Chondrocyte (in vitro differentiated cells): Measurements from ENCODE around the gene HRH4. TPM values are rescaled to one million over a fixed set of nuclear protein-coding genes. Genes with fewer than 3 reads are reported as not detected.

Experiments used
- DNase-seq: peaks from one replicate; pipeline ENCODE4 v3.0.0; 2021; ENCODE audit warnings: mixed read lengths, low spot score
- H3K27ac Mint-ChIP-seq: one replicate; pipeline ENCODE4 v1.8.0; 2021; ENCODE audit warnings: mild to moderate bottlenecking, moderate library complexity, mixed read lengths; ENCODE audit not compliant: unreplicated experiment
- H3K27me3 Mint-ChIP-seq: 2 replicates; pipeline ENCODE4 v1.8.0; 2021; ENCODE audit warnings: low read depth, mixed read lengths
- H3K36me3 Mint-ChIP-seq: 2 replicates; pipeline ENCODE4 v1.8.0; 2021; ENCODE audit warnings: low read depth, mixed read lengths
- H3K4me1 Mint-ChIP-seq: 2 replicates; pipeline ENCODE4 v1.8.0; 2021; ENCODE audit warnings: low read depth, mild to moderate bottlenecking, mixed read lengths
- H3K4me3 Mint-ChIP-seq: one replicate; pipeline ENCODE4 v1.8.0; 2021; ENCODE audit warnings: mild to moderate bottlenecking, moderate library complexity, mixed read lengths; ENCODE audit not compliant: unreplicated experiment
- H3K9me3 Mint-ChIP-seq: 2 replicates; pipeline ENCODE4 v1.8.0; 2021; ENCODE audit warnings: low read depth, mixed read lengths
- total RNA-seq: library from RNA; stranded (reverse); gene quantifications from 3 replicates; pipeline ENCODE4 v1.2.1, GENCODE V29; 2021
- TF ChIP-seq, protein P1 (sequence below): fragments of 200-600 bp; sonication (generic); IDR thresholded peaks from 2 replicates; pipeline ENCODE4 v1.5.0; 2021; ENCODE audit warnings: antibody characterized with exemption, mild to moderate bottlenecking, moderate library complexity

Gene HRH4
- total RNA-seq, 1 donor from 2014 or later, result not detected

GRCh38 chr18:24515721-24516120, 55.3 kb downstream of the HRH4 start:
- no peaks in the 10 kb centered on the region for H3K4me1 Mint-ChIP-seq
- H3K27me3 Mint-ChIP-seq, result peaks cover 2% of the 10 kb centered on the region
- no peak overlapping the region for H3K27ac Mint-ChIP-seq
- DNase-seq, result no peak
- H3K4me3 Mint-ChIP-seq, result no peak overlapping the region
- TF ChIP-seq, protein P1, sequence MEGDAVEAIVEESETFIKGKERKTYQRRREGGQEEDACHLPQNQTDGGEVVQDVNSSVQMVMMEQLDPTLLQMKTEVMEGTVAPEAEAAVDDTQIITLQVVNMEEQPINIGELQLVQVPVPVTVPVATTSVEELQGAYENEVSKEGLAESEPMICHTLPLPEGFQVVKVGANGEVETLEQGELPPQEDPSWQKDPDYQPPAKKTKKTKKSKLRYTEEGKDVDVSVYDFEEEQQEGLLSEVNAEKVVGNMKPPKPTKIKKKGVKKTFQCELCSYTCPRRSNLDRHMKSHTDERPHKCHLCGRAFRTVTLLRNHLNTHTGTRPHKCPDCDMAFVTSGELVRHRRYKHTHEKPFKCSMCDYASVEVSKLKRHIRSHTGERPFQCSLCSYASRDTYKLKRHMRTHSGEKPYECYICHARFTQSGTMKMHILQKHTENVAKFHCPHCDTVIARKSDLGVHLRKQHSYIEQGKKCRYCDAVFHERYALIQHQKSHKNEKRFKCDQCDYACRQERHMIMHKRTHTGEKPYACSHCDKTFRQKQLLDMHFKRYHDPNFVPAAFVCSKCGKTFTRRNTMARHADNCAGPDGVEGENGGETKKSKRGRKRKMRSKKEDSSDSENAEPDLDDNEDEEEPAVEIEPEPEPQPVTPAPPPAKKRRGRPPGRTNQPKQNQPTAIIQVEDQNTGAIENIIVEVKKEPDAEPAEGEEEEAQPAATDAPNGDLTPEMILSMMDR, result no peak
- H3K9me3 Mint-ChIP-seq, result peaks cover 4% of the 10 kb centered on the region
- H3K36me3 Mint-ChIP-seq, result no peaks in the 10 kb centered on the region

- Mint-ChIP-seq H3K4me3 (no peak overlapping the region), H3K27ac (no peak overlapping the region), H3K4me1 (no peaks in the 10 kb centered on the region), H3K27me3 (peaks cover 8% of the 10 kb centered on the region), H3K9me3 (peaks cover 4% of the 10 kb centered on the region), H3K36me3 (no peaks in the 10 kb centered on the region)
- TF ChIP-seq, protein P1, result no peak
- no peak for DNase-seq
These were observed 55.8 kb downstream of the HRH4 start for GRCh38 chr18:24516261-24516660.

GRCh38 chr18:24517554-24517953, 57.1 kb downstream of the HRH4 start:
- TF ChIP-seq, protein P1, result no peak
- H3K27ac Mint-ChIP-seq, result no peak overlapping the region
- H3K27me3 Mint-ChIP-seq, result peaks cover 11% of the 10 kb centered on the region
- no peaks in the 10 kb centered on the region for H3K4me1 Mint-ChIP-seq
- H3K36me3 Mint-ChIP-seq, result no peaks in the 10 kb centered on the region
- H3K4me3 Mint-ChIP-seq, result no peak overlapping the region
- H3K9me3 Mint-ChIP-seq, result peaks cover 4% of the 10 kb centered on the region
- no peak for DNase-seq

- no peak for DNase-seq
- H3K4me3 Mint-ChIP-seq, result no peak overlapping the region
- no peaks in the 10 kb centered on the region for H3K4me1 Mint-ChIP-seq
- peaks cover 12% of the 10 kb centered on the region for H3K27me3 Mint-ChIP-seq
- TF ChIP-seq, protein P1, result no peak
- H3K9me3 Mint-ChIP-seq, result peaks cover 4% of the 10 kb centered on the region
- H3K36me3 Mint-ChIP-seq, result no peaks in the 10 kb centered on the region
- no peak overlapping the region for H3K27ac Mint-ChIP-seq
These were observed 58.2 kb downstream of the HRH4 start for GRCh38 chr18:24518596-24518995.

Other genes starting within 250 kb of the HRH4 start
- gene OSBPL1A, start 62.8 kb upstream of the HRH4 start, total RNA-seq, result 27.7 to 37.5 TPM (median 33.3 TPM) in 3 replicates
- 50.4 to 60.6 TPM (median 53.4 TPM) in 3 replicates for gene IMPACT, start 34.0 kb upstream of the HRH4 start, total RNA-seq